Femur (tissue), 1 donor: Measurements from ENCODE around the gene IL5RA.

Source experiments
- DNase-seq: peaks from one replicate; pipeline ENCODE4 v3.0.0-alpha.2; 2017

The IL5RA gene, protein sequence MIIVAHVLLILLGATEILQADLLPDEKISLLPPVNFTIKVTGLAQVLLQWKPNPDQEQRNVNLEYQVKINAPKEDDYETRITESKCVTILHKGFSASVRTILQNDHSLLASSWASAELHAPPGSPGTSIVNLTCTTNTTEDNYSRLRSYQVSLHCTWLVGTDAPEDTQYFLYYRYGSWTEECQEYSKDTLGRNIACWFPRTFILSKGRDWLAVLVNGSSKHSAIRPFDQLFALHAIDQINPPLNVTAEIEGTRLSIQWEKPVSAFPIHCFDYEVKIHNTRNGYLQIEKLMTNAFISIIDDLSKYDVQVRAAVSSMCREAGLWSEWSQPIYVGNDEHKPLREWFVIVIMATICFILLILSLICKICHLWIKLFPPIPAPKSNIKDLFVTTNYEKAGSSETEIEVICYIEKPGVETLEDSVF

DNA sequence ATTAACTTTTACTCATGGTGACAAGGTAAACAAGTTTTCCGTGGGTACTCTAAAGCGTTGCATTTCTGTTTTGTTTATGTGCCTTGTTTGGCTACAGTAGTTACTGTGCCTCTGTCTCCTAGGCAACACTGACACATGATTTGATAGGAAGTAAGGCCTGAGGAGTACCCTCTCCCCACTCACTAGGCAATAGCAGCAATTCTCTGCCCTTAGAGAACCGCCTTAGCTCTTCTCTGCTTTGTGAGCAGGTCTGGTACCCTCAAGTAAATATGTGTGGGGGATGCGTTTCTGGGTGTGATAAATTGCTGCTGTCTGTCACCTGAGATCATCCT, at the start of gene IL5RA:
Gene IL5RA (minus strand): TSS at position 76 of the 332 bp plus-strand sequence. CDS start 5,390 bp downstream, outside the sequence.
- DNase-seq: no peak

DNA sequence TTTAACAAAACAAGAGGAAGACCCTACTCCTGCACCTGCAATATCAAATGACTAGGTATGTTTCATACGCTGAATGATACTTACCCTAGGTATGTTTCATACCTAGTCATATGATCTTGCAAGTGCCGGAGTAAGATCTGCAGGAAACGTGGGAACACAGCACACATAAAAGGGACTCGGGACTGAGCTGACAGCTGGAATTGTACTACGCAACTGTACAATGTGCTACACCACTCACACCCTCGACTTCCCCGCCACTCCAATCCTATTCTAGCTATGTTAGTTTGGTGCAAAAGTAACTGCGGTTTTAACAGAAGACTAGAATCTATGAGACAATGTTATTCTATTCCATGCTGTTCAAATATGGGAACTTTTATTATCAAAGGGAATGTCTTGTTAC, 47.3 kb upstream of the IL5RA start:
- DNase-seq: no peak

DNA sequence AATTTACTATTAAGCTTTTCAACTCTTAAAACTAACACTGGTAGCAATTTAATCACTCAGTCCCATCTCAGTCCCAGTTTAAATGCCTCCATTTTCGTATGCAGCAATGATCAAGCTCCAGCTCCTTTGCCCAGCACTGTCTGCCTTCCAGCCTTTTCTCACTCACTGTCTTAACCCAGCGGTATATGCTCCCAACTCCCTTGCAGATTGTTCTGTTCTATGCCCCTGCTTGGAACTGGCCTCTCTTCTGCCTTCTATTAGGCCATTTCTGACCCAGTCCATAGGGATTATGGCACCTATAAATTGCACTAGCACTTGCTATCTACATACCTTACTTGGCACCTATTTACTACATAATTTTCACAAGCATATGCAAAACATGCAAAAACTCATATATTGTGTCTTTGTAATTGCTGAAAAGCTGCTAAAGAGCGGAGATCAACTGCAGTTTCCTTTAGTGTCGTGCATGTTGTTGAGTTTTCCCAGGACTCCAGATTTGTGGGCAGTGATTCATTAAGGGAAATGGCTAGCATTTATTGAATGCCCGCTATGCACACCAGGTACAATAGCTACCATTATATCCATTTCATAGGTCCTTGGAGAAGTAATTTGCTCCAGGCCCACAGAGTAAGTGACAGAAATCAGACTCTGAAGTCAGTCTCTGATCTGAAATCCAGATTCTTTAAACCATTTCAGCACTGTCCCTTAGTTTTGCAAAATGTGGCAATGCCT, 44.9 kb upstream of the IL5RA start:
- no peak for DNase-seq

DNA sequence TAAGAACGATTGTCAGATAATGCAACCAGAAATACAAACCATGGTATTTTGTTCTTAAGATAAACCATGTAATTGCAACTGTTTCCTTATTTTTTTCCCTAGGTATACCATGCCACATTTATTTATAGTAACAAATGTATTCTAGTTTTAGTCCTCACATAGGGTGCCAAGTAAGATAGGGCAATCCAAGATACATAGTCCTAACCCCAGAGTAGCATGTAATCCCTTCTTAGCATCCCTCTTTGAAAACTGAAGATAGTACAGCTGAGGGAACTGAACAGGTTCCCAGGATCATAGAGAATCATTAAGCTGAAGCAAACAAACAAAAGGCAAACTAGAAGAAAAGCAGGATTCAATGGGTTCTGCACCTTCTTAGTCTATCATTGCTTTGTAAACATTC, 41.3 kb upstream of the IL5RA start:
- DNase-seq: no peak

DNA sequence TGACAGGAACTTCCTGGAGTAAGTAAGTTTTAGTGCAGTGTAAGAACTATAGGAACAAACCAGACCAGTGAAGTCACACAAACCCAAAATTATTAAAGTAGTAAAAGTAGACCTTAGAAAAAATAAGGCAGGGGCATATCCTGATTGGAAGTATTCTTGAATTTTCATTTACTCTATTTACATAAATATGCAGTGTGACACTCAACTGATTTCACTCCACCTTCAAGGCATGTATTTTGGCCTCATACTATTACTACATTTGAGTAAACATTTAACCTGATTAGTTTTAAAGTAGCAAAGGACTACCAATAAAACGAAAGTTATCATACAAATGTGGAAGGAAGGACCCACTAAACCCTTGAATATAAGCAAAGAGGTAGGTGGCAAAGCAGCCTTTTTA, 39.4 kb upstream of the IL5RA start:
- no peak for DNase-seq

DNA sequence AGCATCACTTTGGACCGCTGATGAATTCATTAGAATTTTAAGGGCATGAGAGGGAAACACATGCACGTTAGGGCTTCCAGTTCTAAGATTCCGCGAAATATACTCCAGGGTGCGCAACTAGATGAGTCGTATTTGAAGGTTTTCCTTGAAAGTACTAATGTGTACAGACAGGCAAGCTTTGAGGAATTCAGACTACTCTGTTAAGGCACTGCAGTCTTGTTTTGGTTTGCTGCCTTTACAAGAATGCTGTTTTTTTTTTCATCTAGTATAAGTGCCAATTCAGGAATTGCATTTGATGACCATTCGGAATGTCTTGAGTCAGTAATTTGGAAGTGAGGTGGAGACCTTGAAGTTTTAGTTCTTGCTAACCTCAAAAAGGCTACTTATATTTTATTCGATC, 35.7 kb upstream of the IL5RA start:
- DNase-seq: no peak

DNA sequence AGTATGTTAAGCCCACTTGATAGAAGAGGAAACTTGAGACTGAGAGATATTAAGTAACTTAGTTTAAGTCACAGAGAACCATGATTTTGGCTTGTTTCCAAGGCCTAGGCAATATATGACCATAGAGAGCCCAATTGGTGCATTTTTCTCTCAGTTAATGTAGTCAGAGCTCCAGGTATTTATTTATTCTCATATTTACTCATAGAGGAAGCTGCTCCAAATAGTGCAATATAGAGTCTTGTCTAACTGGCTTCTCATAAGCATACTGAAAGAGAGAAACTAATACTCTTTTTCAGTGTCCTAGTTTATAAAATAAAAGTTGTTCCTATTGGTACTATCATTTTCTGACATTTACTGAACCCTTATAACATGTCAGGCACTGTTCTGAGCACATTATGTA, 31.8 kb upstream of the IL5RA start:
- no peak for DNase-seq

DNA sequence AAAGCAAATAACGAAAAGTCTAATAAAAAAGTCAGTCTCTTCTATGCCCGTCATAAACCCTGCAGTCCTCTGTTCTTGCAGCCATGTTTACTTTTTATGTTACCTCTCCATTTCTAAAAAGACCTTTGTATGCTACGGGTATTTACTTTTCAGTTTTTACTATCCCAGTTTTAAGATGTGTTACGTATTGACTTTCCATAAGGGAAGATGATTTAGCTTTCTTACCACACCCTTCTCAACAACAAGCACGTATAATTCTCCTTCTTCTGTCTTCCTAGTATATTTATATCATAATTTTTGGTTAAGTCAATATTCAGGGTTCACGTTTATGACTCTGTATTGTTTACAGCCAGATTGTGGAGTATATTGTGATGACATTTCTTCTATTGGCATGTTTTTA, 27.4 kb upstream of the IL5RA start:
- no peak for DNase-seq

DNA sequence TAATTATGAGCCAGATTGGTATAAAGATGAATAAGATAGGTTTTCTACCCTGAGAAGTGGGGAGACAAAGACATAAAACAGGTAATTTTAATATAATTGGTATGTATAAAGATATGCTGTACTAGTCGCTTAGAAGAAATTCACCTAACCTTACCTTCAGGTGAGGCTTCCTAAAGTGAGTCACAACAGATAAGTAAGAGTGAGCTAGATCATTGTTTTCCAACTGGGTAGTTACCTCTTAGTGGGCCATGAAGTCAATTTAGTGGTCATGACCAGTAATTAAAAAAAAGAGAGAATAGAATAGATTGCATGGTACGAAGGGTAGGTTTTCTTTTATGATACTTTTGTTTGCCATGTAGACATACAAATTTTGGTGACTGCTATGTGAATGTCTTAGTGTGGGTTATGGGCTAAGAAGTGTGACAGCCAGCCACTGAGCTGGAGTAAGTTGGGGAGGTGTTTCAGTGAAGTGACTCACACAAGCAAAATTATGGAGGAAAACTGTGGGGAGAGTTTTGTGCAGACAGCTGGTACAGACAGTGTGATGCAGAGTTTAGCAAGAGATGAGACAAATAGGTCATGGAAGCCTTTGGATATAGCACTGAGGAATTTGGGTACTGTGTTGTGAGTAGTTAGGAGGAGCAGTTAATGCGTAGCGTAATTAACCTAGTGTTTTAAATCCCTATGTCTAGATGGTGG, 24.7 kb upstream of the IL5RA start:
- no peak for DNase-seq

DNA sequence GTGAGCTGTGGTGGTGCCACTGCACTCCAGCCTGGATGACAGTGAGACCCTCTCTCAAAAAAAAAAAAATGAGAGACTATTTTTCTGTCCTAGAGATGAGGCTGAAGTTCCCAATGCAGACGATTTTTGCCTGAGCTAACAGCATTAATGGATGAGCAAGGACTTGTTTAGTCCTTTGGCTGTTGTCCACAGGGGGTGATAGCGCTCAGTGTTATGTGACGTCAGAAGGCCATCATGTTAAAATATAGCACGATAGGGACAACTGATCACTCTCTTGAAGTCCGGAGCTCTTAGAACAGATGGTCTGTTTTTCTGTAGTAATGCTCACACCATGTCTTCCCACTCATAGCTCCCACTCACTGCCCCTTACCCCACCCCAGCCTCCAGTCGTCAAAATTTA, 23.3 kb upstream of the IL5RA start:
- DNase-seq: no peak

DNA sequence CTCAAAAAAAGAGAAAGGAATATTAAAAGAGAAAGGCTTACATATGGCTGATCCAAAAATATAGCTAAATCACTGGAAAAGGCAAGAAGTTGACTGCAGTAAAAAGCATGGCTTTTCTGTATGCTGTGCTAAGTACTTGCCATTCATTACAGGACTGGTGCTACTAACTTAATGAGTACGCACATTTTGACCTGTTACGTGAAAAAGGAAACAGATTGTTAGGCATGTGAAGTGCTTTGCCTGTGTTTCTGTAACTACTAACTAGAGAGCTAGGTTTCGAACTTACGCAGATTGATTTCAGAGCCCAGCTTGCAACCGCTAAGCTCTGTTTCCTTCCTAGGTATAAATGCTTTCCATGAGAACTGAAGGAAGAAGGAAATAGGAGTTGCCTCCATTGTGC, 19.4 kb upstream of the IL5RA start:
- no peak for DNase-seq

DNA sequence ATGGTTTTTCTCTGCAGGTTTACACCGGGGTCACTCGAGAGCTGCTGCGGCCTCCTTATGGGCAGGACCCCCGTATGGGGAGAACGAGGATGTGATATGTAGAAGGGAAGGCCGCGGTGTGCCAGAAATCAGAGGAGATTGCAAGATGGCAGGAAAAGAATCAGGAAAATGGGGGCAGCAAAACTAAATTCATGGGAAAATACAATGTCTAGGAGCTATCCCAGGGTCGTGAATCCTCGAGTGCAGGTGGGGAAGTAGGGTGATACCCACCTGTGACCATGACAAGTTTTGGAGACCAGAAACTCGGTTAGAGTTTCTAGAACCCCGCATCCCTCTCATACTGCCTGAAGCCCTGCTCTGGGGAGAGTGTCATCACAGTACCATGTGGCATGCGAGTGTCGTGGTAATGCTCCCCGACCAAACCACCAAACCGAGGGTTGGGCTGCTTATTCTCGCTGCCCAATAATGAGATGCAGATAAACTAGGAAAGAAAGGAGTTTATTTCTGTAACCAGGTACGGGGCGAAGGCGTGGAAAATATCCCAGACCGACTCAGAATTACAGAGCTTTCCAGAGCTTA, 17.3 kb upstream of the IL5RA start:
- no peak for DNase-seq

DNA sequence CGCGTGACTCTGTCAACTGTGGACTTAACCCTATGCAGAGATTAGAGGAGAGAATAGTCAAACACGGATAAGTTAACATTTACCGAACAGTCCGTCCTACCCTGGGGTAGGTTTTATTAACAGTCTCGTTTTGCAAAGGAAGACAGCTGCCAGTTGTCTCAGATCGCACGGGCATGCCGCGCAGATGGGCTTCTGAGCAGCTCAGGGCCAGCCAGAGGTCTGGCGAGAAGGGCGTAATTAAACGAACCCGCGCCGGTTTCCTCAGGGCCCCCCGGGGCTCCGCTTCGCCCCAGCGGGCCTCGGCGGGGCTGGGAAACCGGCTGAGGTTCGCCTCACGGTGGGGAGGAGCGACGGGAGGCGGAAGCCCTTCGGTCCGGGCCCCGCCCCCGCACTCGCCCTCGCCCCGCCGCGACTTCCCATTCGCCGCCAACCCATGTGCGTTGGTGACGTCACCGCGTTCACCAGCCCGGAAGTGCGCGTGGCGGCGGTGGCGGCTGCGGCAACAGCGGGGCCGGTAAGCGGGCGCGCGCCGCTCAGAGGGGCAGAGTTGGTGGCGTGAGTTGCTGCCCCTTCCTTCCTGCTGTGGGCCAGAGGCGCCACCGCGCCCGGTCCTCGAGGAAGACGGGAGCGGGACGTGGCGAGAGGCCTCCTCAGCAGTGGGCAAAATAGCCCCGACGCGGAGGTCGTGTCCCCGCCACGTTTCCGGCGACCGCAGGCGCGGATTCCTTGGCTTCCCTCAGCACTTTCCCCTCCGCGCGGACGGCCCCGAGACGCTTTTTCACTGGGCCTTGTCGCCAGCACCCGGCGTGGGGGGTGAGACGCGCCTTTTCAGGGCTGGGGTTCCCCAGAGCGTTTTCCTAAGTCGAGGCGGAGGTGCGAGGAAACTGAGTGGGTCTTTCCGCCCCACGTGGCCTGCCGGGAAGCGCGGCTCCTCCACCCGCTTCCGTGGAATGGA, 16.6 kb upstream of the IL5RA start, which contains the start of gene TRNT1:
Gene TRNT1 (plus strand): TSS at position 464 of the 955 bp plus-strand sequence. CDS start 2,101 bp downstream, outside the sequence.
- peak; percentile 96 for DNase-seq

DNA sequence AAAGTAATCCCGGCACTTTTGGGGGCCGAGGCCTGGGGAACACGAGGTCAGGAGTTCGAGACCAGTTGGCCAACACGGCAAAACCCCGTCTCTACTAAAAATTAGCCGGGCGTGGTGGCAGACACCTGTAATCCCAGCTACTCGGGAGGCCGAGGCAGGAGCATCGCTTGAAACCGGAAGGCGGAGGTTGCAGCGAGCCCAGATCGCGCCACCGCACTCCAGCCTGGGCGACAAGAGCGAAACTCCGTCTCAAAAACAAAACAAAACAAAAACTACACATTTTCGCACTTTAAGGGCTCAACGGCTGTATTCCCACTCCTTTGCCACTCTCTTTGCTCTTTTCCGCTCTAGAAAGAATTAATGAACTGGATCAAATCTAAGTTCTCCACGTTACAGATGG, 15.8 kb upstream of the IL5RA start:
- no peak for DNase-seq

DNA sequence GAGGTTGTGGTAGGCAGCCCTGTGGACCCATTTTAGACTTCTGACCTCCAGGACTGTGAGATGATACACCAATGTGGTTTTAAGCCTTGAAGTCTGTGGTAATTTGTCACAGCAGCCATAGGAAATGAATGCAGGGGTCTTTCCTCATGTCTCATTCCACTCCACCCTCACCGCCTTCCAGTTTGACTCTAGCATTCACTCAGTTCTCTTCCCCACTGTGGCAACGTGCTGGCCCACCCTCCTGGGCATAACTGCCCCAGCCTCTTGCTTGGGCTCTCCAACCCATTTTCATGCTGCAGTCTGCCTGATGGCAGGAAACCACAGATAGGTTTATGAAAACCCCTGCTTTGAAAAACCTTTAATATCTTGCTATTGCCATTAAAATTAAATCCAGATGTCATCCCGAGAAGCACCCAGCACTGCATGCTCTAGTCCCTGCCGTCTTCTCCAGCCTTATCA, 9.2 kb upstream of the IL5RA start:
- no peak for DNase-seq

DNA sequence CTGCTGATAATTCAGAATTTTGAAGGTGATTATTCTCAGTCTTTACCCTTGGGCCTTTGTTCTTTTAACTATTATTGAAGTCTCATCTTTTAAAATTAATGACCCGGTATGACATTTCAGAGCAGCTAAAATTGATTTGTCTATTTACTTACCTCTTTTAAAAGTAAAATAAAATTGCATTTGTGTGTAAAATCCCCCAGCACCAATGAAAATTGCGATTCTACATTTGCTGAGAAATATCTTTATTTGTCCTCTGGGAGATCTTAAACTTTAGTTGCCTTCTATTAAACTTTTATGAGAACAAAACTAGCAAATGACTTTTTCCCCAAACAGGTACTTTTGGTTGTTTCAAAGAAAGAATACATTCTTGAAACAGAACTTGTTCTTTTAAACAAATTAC, 7.5 kb upstream of the IL5RA start:
- no peak for DNase-seq

DNA sequence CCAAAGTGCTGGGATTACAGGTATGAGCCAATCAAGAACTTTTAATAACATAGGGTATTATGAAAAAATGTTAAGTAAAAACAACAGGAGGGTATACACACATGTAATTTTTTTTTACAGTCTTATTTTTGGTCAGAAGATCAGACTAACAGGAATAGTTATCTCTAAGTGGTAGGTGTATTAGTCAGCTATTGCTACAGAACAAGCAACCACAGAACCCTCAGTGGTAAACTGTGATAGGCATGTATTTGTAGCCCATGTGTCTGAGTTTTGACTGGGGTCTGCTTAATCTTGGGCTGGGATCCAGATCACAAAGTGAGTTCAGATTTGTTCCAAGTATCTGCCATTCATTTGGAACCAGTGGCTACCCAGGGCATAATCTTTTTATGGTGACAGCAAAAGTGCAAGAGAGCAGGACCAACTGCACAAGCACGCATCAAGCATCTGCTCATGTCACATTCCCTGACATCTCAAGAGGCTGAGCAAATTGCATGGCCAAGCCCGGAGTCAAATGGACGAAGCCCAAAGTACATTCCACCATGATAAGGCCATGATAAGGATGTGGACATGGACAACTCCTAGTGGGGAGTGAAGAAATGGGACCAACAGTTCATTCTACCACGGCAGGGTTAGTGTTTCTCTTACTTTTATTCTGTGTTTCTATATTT, 3.0 kb upstream of the IL5RA start:
- no peak for DNase-seq

DNA sequence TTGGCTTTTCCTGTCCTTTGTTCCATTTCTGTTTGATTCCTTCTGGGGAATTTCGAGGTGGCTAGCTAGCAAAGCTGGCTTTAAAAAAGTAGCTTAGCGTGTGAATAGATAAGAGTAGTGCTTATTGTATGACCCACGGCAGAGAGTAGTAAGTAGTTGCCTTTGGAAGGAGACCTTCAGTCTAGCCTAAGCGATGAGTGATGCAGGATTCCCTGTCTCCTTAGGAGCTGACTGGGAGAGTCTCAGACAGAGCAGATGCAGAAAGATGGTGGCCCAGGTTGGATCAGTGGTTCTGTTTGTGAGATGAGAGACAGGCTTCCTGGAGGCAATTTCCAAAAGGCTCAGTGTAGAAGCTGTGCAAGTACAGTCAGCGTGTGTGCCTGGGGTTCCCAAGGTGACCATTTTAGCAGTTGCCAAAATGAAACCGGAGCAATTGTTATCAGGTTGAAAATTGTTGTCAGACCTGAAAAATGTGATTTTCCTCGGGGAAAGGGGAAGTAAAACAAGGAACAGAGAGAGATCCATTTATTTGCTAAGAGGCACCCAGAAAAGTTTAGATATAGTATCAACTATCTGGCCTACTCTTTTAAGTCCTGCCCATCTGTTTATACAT, 681 bp upstream of the IL5RA start:
- DNase-seq: no peak

DNA sequence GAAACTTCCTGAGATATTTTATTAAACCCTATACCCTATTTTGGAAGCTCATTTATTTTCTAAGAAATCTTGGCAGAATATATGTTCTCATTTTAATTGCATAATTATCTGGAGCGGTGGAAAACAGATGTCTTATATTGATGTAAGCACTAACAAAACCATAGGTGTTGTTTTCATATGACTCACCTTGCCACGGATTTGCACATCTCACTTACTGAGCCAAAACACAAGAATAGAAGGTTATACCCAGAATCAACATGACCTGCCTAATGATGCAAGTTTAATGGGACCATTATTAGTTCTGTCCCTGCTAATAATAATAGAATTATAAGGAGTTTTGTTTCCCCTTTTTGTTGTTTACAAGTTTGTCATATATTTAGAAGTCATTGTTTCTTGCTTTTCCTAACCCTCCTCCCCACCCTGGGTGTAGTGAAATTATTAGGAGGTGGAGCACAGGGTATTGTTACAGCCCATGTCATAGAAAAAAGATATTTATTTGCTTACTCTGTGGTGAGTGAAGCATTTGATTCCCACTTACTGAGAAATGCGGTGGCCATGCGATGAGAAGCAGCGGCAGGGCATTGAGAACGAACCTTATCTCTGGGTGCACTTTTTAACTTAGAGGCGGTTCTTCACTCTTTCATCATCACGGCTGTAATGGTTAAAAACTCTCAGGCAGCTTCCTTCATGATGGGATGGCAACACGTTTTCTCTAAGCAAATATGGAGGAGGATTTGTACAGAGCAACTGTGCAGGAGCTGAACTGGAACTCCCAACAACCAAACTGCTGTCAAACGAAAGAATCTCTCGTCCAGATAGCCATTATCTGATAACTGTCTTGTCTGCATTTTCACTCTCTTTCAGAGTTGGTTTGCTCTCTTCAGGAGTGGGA, 521 bp downstream of the IL5RA start:
- no peak for DNase-seq

DNA sequence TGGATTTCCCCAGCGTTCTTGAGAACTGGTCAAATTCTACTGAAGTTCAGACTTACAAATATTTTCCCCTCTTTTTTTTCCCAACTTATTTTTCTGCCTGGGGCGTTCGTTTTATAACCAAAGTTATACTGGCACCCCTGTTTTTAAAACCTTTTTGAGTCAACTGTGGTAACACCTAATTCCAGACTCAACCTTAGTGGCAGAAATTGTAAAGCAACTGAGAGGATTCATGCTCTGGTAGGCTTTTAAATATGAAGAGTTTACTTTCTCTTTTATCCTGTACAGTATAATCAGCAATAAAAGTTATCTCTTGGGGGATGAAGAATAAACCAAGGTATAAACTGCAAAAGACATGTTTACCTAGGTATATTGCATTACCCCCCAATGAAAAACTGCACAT, 2.3 kb downstream of the IL5RA start:
- DNase-seq: no peak
